T-helper 2 cell treated with Interferon-gamma antibody and Interleukin-4, amounts not matched to agents 100 ng/mL and 5 ng/mL, for 36 hours (primary cell): ENCODE results near the gene SEL1L. TPM values are rescaled to one million over a fixed set of nuclear protein-coding genes. Genes with fewer than 3 reads are reported as not detected.
"Not testable (repeated sequence)": the region's sequence is repeated elsewhere in the genome, so short reads cannot be mapped to it uniquely, and the experiment has no call there.

Source experiments
- intact Hi-C: fragments of 100-400 bp; cut with micrococcal nuclease; formaldehyde crosslinking; loops from one replicate; pipeline ENCODE4 v1.15.1; 2023
- total RNA-seq: library from RNA; stranded (reverse); gene quantifications from 2 replicates; pipeline ENCODE4 v1.2.3, GENCODE V29; 2022

SEL1L gene
- total RNA-seq, 1 donor from 2014 or later: 62.6 TPM

- intact Hi-C loops: no loop called here
These were observed 4.3 kb downstream of the SEL1L start for GRCh38 chr14:81529391-81529790.

GRCh38 chr14:81525129-81525528 lies 8.5 kb downstream of the SEL1L start:
- intact Hi-C loops: no loop called here

GRCh38 chr14:81523616-81524015 lies 10.0 kb downstream of the SEL1L start:
- intact Hi-C loops: no loop called here

GRCh38 chr14:81523016-81523415 lies 10.6 kb downstream of the SEL1L start:
- intact Hi-C loops: no loop called here

- intact Hi-C loops: no loop called here
These were observed 12.3 kb downstream of the SEL1L start for GRCh38 chr14:81521356-81521755.

- intact Hi-C loops: loop anchor here (2.0 kb wide), 1 partner anchor 13 kb away; the partner anchor contains the start of gene SEL1L
These were observed 14.2 kb downstream of the SEL1L start for GRCh38 chr14:81519200-81520011.

- intact Hi-C loops: loop anchor here (2.0 kb wide), 1 partner anchor 15 kb away; the partner anchor contains the start of gene SEL1L
These were observed 15.8 kb downstream of the SEL1L start for GRCh38 chr14:81517798-81518398.

- intact Hi-C loops: no loop called here
These were observed 16.5 kb downstream of the SEL1L start for GRCh38 chr14:81516986-81517797.

GRCh38 chr14:81515927-81516326 lies 17.7 kb downstream of the SEL1L start:
- intact Hi-C loops: not testable (repeated sequence)

GRCh38 chr14:81512826-81513225 lies 20.8 kb downstream of the SEL1L start:
- intact Hi-C loops: not testable (repeated sequence)

GRCh38 chr14:81511111-81511904 lies 22.3 kb downstream of the SEL1L start:
- intact Hi-C loops: no loop called here

GRCh38 chr14:81509838-81510452 lies 23.7 kb downstream of the SEL1L start:
- intact Hi-C loops: no loop called here

GRCh38 chr14:81509321-81509720 lies 24.3 kb downstream of the SEL1L start:
- intact Hi-C loops: no loop called here

GRCh38 chr14:81506487-81506886 lies 27.2 kb downstream of the SEL1L start:
- intact Hi-C loops: no loop called here

- intact Hi-C loops: no loop called here
These were observed 28.8 kb downstream of the SEL1L start for GRCh38 chr14:81504864-81505263.

- intact Hi-C loops: no loop called here
These were observed 47.9 kb downstream of the SEL1L start for GRCh38 chr14:81485781-81486180.

GRCh38 chr14:81485372-81485771 lies 48.3 kb downstream of the SEL1L start:
- intact Hi-C loops: no loop called here

GRCh38 chr14:81484120-81484519 lies 49.5 kb downstream of the SEL1L start:
- intact Hi-C loops: no loop called here

GRCh38 chr14:81480741-81481140 lies 52.9 kb downstream of the SEL1L start:
- intact Hi-C loops: no loop called here

GRCh38 chr14:81478446-81478845 lies 55.2 kb downstream of the SEL1L start:
- intact Hi-C loops: no loop called here

- intact Hi-C loops: no loop called here
These were observed 56.8 kb downstream of the SEL1L start for GRCh38 chr14:81476816-81477215.
